Measurements from ENCODE around the gene SLC25A43. TPM values are rescaled to one million over a fixed set of nuclear protein-coding genes. Genes with fewer than 3 reads are reported as not detected.

The SLC25A43 gene
- total RNA-seq, 1 experiment from 2014 or later, result 13.4 TPM

DNA sequence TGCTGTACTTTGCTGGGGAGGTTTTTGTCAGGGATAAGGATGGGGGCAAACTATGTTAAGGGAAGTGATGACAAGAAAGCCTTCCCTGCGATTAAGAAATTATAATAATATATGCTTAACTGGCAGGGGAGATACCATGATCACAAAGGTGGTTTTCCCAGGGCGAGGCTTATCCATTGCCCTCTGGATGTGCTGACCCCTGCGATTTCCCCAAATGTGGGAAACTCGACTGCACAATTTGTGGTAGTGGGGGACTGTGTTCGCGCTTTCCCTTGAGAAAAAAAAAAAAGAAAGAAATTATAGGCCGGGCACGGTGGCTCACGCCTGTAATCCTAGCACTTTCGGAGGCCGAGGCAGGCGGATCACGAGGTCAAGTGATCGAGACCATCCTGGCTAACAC lies 24.5 kb downstream of the SLC25A43 start:
- Mint-ChIP-seq H3K27me3 (ENCODE audit: insufficient read depth, unreplicated experiment) (no peaks in the 10 kb centered on the region), H3K36me3 (ENCODE audit: insufficient read depth, unreplicated experiment) (peaks cover 15% of the 10 kb centered on the region), H3K4me1 (ENCODE audit: low read depth, unreplicated experiment) (peaks cover 14% of the 10 kb centered on the region), H3K27ac (ENCODE audit: unreplicated experiment) (no peak overlapping the region), H3K9me3 (ENCODE audit: unreplicated experiment) (no peaks in the 10 kb centered on the region), H3K4me3 (ENCODE audit: unreplicated experiment) (no peak overlapping the region)
- H3K4me1 ChIP-seq, result peaks cover 12% of the 10 kb centered on the region; the same call in 1 of the 2 replicates
- BruUV-seq (replicated peaks), result no TSS peak
- no peak overlapping the region for H3K4me3 ChIP-seq (ENCODE audit: low read depth, low read length)
- POLR2A ChIA-PET, result no interaction called here
- no peaks in the 10 kb centered on the region for H3K27me3 ChIP-seq (replicated peaks; ENCODE audit: control insufficient read depth, insufficient read depth, low read length)
- TF ChIP-seq, protein P1, sequence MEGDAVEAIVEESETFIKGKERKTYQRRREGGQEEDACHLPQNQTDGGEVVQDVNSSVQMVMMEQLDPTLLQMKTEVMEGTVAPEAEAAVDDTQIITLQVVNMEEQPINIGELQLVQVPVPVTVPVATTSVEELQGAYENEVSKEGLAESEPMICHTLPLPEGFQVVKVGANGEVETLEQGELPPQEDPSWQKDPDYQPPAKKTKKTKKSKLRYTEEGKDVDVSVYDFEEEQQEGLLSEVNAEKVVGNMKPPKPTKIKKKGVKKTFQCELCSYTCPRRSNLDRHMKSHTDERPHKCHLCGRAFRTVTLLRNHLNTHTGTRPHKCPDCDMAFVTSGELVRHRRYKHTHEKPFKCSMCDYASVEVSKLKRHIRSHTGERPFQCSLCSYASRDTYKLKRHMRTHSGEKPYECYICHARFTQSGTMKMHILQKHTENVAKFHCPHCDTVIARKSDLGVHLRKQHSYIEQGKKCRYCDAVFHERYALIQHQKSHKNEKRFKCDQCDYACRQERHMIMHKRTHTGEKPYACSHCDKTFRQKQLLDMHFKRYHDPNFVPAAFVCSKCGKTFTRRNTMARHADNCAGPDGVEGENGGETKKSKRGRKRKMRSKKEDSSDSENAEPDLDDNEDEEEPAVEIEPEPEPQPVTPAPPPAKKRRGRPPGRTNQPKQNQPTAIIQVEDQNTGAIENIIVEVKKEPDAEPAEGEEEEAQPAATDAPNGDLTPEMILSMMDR (IDR thresholded peaks at IDR 0.05; ENCODE audit: insufficient read depth in 1 of 2, low read depth in 1 of 2, low read length in 1 of 2, severe bottlenecking in 1 of 2, unreplicated experiment in 1 of 2), result no peak
- CTCF ChIA-PET, result no interaction called here
- DNase-seq, result no peak
- H3K9me3 ChIP-seq, result no peaks in the 10 kb centered on the region
- no peaks in the 10 kb centered on the region for H3K36me3 ChIP-seq (ENCODE audit: control insufficient read depth, insufficient read depth, low read length)
- intact Hi-C loops (cut with micrococcal nuclease; ENCODE audit: unreplicated experiment), result no loop called here

DNA sequence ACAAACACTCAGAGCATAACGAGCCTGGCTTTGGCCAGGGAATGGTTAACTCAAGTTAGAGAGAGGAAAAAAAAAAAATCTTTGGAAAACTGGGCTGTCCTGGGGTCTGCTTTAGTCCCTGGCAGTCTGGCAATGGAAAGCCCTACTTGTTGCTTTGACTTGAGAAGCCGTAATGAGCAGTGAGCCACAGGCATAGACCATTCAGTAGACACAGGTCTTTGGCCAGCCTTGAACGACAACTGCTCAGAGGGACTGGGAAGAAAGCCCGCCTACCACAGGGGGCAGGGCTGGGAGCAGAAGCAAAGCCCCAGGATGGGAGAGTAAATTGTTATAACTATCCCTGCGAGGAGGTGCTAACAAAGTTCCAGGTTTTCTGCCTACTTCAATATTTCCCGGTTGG lies 25.9 kb downstream of the SLC25A43 start:
- ChIA-PET CTCF (no interaction called here), POLR2A (no interaction called here)
- intact Hi-C loops (cut with micrococcal nuclease; ENCODE audit: unreplicated experiment), result no loop called here
- no peaks in the 10 kb centered on the region for H3K4me1 ChIP-seq
- no TSS peak for BruUV-seq (replicated peaks)
- TF ChIP-seq, protein P1 (IDR thresholded peaks at IDR 0.05; ENCODE audit: insufficient read depth in 1 of 2, low read depth in 1 of 2, low read length in 1 of 2, severe bottlenecking in 1 of 2, unreplicated experiment in 1 of 2), result no peak
- no peaks in the 10 kb centered on the region for H3K27me3 ChIP-seq (replicated peaks; ENCODE audit: control insufficient read depth, insufficient read depth, low read length)
- Mint-ChIP-seq H3K4me1 (ENCODE audit: low read depth, unreplicated experiment) (peaks cover 6% of the 10 kb centered on the region), H3K4me3 (ENCODE audit: unreplicated experiment) (no peak overlapping the region), H3K9me3 (ENCODE audit: unreplicated experiment) (no peaks in the 10 kb centered on the region), H3K27me3 (ENCODE audit: insufficient read depth, unreplicated experiment) (no peaks in the 10 kb centered on the region), H3K36me3 (ENCODE audit: insufficient read depth, unreplicated experiment) (peaks cover 22% of the 10 kb centered on the region), H3K27ac (ENCODE audit: unreplicated experiment) (no peak overlapping the region)
- DNase-seq, result no peak
- no peaks in the 10 kb centered on the region for H3K36me3 ChIP-seq (ENCODE audit: control insufficient read depth, insufficient read depth, low read length)
- H3K4me3 ChIP-seq (ENCODE audit: low read depth, low read length), result no peak overlapping the region
- H3K9me3 ChIP-seq, result no peaks in the 10 kb centered on the region

DNA sequence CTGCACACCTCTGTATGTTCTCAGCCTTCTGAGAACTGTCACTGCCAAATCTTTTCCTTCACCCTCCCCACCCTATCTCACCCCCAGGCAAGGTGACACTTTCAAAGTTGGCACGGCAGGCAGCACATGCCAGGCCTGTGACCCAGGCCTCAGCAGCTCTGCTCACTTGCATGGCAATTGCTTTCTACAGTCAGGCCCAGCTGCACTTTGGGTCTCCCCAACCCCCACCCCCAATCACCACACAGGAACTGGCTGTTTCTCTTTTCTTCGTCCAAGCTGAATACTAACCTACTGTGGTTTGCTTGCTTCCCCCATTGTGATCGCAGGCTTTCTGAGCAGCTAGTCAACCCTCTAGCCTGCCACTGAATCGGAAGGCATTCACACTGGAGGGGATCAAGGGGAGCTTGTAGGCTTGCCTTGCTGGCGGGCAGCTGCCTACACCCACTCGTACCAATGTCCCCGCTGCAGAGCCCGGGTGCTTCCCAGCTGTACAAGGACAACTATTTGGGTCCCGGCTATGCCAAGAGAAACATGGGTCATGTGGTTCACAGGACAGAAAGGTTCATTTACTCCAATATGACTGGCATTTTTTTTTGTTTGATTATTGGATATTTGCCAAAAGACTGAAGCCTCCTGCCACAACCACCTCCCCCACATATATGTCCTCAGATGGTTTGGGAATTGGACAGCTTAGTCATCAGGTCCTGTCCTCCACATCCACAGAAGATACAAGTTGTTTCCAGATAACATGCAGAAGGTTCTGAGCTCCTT lies 28.1 kb downstream of the SLC25A43 start:
- H3K4me3 Mint-ChIP-seq (ENCODE audit: unreplicated experiment), result no peak overlapping the region
- H3K27me3 ChIP-seq (replicated peaks; ENCODE audit: control insufficient read depth, insufficient read depth, low read length), result no peaks in the 10 kb centered on the region
- intact Hi-C loops (cut with micrococcal nuclease; ENCODE audit: unreplicated experiment), result no loop called here
- no peaks in the 10 kb centered on the region for H3K4me1 ChIP-seq
- no peak for DNase-seq
- no peak overlapping the region for H3K27ac Mint-ChIP-seq (ENCODE audit: unreplicated experiment)
- H3K36me3 ChIP-seq (ENCODE audit: control insufficient read depth, insufficient read depth, low read length), result no peaks in the 10 kb centered on the region
- no peaks in the 10 kb centered on the region for H3K9me3 ChIP-seq
- no peaks in the 10 kb centered on the region for H3K9me3 Mint-ChIP-seq (ENCODE audit: unreplicated experiment)
- no peaks in the 10 kb centered on the region for H3K27me3 Mint-ChIP-seq (ENCODE audit: insufficient read depth, unreplicated experiment)
- H3K4me1 Mint-ChIP-seq (ENCODE audit: low read depth, unreplicated experiment), result peaks cover 3% of the 10 kb centered on the region
- ChIA-PET POLR2A (no interaction called here), CTCF (no interaction called here)
- peaks cover 19% of the 10 kb centered on the region for H3K36me3 Mint-ChIP-seq (ENCODE audit: insufficient read depth, unreplicated experiment)
- H3K4me3 ChIP-seq (ENCODE audit: low read depth, low read length), result no peak overlapping the region
- BruUV-seq (replicated peaks), result no TSS peak
- TF ChIP-seq, protein P1 (IDR thresholded peaks at IDR 0.05; ENCODE audit: insufficient read depth in 1 of 2, low read depth in 1 of 2, low read length in 1 of 2, severe bottlenecking in 1 of 2, unreplicated experiment in 1 of 2), result no peak

Data from Caco-2 (cell line).